Measurements from ENCODE around the gene SPAAR.
"Not testable (repeated sequence)": the region's sequence is repeated elsewhere in the genome, so short reads cannot be mapped to it uniquely, and the experiment has no call there.

The SPAAR gene

DNA sequence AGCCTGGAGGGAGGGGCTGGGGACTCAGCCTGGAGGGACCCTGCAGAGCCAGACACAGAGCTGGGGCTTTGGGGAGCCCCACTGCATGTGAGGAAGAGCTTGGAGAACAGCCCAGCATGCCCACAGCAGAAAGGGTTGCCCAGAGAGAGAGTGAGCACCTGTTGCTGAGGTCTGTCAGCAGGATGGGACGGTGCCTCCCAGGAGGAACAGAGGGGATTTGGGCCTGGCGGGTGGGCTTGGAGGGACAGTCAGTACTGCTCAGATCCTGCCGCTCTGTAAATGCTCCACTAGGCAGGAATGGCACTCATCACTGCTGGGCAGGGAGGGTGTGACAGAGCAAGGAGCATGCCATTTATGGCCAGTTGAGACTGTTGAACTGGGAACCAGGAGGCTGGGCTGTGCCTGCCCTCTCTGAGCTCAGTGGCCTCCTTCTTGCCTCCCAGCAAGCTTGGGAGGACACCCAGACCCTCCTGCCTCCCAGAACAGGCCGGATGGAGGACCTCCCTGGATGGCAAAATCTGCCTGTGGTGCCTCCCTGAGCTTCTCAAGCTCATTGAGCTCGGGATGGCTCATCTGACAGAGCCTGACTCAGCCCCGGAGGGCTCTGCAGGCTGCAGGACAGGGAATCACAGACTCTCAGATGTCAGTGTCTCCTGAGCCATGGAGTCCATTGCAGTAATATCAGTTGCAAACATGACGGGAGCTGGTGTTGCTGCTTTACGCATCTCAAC, 4.1 kb upstream of the SPAAR start:
- no peak for DNase-seq

DNA sequence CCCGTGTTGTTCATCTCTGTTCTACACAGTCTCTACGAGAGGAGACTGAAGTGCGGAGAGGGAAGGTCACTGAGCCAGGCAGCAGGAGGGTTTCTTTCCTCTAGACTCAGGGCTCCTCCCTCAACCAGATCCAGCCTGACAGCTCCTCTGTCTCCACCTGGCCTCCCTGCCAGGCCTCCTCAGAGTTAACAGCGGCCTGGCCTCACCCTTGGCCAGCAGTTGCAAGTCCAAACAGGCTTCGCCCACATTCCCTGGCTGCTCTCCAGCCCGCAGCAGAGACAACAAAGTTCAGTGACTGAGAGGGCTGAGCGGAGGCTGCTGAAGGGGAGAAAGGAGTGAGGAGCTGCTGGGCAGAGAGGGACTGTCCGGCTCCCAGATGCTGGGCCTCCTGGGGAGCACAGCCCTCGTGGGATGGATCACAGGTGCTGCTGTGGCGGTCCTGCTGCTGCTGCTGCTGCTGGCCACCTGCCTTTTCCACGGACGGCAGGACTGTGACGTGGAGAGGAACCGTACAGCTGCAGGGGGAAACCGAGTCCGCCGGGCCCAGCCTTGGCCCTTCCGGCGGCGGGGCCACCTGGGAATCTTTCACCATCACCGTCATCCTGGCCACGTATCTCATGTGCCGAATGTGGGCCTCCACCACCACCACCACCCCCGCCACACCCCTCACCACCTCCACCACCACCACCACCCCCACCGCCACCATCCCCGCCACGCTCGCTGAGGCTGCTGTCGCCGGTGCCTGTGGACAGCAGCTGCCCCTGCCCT, 3.2 kb upstream of the SPAAR start, which contains the start of gene HRCT1:
HRCT1 (plus strand) TSS at position 291 of the 768 bp plus-strand sequence; CDS start at position 377, 86 bp downstream.
- DNase-seq = no peak

DNA sequence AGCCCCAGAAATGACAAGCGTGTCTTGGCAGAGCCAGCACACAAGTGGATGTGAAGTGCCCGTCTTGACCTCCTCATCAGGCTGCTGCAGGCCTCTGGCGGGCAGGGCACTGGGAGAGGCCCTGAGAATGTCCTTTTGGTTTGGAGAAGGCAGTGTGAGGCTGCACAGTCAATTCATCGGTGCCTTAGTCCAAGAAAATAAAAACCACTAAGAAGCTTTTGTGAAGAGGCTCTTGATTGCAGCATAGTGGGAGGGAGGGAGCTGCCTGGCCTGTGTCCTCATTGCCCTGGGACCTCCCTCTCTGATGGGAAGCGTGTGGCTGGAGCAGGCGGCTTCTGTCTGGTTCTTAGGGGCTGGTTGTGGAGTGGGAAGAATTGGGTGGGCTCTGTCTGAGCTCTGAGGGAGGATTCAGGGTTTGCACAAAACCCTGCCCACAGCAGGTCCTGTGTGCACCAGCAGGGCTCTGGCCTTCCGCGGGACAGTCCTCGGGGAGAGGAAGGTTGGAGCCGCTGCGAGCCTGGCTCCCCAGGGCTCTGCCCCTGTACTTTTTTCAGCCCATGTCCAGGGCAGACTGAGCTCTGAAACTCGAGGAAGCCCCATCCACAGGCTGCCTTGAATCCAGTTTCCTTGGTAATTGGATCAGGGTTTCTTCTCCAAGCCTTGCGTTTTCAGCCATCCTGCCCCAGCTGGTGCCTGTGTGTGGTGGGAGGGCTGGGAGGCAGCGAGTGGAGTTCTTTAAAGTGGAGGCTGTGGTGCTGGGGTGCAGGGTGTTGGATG, 2.2 kb upstream of the SPAAR start:
- no peak for DNase-seq

DNA sequence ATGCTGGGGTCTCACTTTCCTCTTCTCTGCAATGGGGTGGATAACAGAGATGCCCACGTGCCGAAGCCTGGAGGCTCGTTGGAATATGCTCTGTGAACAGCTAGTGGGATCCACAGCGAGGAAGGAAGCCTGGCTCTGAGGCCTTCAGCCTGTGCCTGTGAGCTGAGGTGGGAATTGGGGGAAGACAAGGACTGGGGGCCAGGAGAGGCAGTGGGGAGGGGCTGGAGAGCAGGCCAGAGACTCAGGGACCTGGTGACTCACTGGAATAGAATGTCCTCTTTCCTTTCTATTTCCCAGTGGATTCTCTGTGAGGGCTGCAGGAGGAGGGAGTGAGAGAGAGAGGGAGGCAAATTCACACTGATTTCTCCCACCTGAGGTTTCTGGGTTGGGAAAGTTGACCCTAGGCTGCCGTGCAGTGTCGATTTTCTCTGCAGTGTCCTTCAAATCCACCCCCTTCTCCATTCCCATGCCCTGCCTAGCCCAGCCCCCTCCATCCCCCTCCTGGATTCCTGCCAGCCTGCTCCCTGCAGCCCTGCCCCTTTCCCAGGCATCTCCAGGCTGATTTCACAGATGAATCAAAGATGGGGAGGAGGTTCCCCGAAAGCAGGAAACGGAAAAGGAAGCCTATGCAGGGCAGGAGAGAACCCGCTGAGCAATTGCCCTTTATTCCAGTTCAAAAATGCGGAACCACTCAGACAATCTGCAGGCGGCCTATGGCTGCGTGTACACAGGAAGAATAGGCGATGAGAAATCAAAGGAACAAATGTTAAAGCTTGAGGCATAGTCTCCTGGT, 1.4 kb upstream of the SPAAR start:
- DNase-seq = peak in 1 of 2 donors; percentile 11

DNA sequence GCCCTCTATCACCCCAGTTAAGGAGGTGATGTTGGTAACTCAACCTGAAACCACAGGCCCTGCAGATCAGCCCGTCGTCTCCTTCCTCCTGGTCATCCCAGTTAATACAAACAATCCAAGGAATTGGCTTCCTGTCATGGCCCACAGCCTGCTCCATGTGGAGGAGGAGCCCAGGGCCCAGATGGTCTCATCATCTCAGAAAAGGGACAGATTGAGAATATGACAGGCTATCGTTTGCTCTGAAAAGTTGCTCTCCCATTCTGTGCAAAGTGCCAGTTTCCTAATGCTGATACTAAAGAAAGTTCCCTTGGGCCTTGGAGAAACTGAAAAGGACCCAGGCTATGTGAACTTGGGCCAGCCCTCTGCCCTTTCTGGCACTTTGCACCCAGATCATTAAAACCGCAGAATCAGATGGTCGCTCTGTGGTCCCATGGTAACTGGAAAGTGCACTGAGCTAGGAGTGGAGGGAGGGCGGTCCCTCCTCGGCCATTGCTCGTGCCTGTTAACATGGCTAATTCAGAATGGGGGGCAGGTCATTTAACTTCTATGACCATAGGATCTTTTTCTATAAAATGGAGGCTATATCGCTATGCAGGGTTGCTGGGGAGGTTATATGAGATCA, 675 bp upstream of the SPAAR start:
- no peak for DNase-seq

DNA sequence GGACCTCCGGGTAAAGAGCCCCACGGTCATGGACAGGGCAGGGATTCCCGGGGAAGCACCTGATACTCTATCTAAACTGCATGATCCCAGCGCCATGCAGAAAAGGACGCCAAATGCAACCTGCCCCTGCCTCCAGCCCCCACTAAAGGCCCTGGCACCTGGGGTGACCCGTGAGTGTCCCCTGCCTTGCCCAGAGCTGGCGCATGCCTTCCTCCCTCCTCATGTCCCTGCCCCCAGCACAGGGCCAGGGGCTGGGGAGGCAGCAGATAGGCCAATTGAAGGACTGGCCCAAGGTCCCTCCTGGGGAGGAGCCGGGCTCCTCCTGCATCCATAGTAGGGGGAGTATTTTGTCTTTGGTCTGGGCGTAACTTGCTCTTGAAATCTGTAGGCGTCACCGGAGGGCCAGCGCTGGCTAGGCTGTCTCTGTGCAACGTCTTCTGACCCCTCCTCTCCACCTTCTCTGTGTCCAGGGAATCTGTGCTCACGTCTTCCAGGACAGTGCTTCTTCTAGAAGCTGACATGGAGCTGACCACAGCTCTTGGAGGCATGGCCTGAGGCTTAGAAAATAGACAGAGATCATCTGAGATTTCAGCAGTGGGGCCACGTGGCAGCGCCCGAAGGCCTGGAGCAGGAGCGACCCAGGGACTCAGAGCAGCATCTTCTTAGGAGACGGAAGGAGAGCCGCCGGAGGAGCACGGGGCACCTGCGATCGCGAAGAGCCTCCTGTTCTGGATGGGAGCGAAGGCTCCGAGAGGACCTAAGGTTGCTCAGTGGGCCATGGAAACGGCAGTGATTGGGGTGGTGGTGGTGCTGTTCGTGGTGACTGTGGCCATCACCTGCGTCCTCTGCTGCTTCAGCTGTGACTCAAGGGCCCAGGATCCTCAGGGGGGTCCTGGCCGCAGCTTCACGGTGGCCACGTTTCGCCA, 660 bp downstream of the SPAAR start:
- no peak for DNase-seq

DNA sequence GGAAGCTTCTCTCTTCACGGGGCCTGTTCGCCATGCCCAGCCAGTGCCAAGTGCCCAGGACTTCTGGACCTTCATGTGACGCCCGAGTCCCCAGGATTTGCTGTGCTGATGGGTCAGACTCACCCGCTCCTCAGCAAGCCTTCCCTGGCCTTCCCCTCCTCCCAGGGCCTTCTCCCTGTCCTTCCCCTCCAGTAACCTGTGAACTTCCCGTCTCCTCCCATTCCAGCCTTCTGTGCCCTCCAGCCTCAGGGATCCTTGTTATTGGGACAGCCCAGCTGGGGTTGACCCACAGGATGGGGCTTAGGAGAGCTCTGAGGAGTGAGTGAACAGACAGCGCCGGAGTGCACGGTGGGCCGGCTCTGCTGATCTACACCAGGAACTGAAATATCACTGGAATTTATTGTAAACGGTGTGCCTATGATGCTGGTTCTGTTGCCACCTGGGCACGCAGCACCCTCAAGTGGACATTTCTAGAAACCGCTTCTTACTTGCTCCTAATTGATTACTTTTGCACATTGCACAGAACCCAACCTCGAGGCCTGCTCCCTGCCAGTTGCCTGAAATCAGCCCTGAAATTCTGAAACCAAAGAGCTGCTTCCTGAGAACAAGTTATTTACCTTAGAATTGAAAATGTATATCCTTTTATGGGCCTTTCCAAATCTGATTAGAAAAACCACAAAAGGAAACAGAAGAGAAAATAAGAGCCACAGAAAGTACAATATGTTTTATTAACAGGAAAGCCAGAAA, 1.5 kb downstream of the SPAAR start:
- peak; percentile 37 to 50 for DNase-seq

DNA sequence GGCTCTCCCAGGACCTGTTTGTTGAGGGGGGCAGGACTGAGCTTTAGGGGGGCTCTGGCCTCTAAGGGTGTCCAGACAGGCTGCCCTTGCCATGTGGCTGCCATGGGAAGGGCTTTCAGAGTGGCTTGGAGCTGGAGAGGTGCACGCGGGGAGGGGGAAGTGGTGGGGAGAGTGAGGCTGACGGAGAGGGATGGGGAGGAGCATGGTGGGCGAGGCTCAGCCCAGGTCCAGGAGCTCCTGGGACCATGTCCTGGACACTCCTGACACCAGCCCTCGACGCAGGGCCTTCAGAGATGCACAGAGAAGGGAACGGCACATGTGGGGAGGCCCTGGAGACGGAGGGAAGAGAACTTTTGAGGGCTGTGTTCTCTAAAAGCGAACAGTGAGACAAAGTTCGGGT, 2.4 kb downstream of the SPAAR start:
- no peak for DNase-seq

DNA sequence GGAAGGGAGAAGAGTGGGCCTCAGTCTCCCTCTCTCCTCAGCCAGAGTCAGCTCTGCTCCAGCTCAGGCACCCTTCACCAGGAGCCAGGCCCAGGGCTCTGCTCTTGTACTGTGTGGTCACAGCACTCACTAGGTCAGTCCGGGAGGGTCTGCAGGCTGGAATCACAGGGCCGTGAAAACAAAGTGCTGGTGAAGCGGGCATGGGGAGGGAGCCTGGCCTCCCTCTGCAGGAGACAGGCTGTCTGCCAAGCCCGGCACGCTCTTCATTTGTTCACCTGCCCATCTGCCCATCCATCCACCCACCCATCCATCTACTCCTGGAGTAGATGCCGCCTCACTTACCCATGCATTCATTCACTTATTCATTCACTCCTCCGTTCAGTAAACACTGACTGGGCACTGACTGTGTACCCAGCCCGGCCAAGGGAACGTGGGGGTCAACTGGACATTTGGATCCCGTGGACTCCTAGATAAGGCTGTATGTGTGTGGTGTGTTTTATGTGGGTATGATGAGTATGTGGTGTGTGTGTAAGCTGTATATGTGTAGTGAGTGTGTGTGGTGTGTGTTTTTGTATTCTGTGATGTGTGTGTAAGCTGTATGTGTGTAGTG, 3.6 kb downstream of the SPAAR start:
- no peak for DNase-seq

DNA sequence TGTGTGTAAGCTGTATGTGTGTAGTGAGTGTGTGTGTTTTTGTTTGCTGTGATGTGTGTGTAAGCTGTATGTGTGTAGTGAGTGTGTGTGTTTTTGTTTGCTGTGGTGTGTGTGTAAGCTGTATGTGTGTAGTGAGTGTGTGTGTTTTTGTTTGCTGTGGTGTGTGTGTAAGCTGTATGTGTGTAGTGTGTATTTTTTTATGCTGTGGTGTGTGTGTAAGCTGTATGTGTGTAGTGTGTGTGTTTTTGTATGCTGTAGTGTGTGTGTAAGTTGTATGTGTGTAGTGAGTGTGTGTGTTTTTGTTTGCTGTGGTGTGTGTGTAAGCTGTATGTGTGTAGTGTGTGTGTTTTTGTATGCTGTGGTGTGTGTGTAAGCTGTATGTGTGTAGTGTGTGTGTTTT, 4.1 kb downstream of the SPAAR start:
- DNase-seq = not testable (repeated sequence)

DNA sequence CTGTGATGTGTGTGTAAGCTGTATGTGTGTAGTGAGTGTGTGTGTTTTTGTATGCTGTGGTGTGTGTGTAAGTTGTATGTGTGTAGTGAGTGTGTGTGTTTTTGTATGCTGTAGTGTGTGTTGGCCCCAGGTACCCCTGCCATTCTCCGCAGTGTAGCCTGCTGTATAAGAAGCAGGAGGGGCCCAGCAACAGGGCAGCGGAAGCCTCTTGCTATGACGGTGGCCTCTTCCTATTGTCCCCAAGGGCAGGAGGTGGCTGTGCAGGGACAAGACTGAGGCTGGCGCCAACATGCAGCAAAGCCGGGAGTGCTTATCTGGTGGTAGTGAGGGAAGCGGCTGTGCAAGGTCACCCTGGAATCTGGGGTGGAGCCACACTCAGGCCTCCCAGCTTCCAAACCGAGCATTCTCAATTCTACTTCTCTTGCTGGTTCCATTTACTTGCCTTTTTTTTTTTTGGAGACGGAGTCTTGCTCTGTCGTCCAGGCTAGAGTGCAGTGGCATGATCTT, 5.1 kb downstream of the SPAAR start:
- DNase-seq = no peak

DNA sequence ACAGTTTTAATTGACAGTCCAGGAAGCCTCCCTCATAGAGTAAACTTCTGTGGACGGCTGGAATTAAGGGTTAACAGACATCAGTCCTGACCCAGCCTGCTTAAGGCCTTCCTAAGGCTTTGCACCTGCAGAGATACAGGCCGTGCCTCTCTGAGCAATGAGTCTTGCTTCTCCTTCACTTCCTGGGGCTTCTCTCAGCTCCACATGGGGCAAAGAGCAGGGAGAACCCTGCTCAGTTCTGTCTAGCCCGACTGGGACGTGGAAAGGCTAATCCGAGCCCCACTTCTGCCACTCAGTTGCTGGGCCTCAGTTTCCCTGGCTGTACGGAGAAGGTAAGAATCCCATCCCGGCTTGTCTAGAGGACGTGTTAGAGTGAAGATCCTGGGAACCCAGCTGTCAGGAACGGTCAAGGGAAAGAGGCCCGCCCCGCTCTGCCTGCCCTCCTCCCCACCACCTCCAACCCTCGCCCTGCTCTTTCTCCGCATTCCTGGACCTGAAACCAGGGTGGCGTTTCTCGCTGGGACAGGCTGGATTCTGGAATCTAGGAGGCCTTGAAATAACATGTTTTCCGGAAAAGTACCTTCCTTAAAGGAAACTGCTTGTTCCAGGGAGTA, 6.5 kb downstream of the SPAAR start:
- DNase-seq = no peak

DNA sequence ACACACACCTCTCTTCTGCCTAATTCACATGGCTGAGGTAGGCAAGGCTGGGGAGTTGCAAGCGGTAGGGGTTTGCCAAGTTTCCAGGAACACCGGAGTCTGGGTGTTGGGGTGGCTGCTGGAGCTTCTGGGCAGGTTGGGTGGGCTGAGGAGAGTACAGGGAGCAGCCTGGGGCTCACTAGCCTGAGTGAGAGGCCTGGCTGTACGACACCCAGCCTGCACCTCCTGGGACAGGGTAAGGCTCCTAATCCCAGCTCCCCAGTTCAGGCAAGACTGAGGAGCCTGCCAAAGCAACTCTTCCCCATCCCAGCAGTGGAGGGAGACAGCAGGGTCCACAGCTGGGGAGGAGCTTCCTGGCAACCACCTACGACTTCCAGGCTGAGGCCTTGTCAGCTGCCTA, 8.0 kb downstream of the SPAAR start:
- DNase-seq = no peak

DNA sequence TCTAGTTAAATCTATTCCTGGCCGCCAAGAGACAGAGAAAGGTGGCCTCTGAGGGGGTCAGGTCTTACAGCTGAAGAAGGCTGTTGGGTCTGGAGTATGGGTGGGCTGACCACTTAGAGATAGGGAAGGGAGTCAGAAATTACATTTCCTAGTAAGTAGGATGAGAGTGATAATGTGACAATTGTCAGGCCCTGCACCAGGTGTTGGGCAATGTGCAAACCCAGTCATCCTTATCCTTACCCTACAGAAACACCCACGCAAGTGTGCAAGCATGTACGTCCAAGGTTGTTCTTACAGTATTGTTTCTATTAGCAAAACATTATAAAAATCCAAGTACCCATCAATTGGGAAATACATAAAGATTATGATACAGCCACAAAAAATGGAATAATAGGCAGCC, 9.5 kb downstream of the SPAAR start:
- DNase-seq = no peak

DNA sequence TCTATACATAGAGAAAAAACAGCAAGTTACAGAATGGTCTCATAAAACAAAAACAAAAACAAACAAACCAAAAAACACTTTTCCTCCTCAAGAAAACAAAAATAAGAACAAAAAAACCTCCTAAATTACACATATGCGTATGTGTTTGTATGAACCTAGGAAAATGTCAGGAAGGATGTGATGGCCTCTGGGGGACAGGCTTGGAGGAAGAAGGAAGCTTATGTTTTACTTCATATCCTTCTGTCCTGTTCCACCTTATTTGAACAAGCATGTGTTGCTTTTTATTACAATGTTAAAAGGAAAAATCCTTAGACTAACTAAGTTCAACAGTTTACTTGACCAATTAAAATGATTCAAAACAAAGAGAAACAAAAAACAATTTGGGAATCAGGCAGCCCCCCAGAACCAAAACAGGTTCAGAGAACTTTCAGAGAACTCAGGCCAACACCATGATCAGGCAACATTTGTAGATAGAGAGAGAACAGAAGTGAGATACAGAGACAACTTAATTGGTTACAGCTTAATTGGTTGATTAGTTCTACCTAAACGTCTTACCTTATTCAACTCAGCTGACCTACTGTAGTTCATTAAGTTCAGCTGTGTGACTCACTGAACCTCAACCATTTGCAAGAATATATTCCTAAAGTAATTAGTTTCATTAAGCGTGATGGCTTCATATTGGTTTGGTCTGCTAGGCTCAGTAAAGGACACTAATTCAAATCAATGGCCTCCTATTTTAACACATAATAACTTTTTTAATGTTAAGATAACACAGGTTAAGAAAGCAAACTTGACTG, 10.1 kb downstream of the SPAAR start:
- DNase-seq = no peak

DNA sequence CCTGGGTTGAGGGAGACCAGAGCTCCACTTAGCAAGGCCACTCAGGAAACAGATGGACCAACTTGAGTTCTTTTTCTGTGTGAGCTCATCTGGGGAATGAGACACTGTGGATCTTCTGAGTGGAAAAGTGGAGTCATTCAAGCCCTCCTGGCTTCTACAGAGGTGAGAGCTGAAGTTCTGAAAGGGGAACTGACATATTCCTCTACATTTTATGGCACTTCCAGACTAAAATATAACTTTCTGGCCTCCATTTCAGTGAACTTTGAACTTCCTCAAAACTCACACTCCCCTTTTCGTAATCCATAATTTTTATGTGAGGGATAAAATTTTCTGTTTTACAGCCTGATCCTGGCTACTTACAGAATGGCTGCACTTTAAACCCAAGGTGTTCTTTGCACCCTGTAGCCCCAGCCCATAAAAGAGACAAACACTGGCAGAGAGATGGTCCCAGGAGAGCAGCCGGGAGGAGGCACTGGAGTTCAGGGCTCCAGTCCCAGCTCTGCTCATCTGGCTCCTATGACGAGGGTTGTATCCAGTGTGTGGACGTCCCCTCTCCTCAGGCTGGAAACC, 10.8 kb downstream of the SPAAR start:
- no peak for DNase-seq

DNA sequence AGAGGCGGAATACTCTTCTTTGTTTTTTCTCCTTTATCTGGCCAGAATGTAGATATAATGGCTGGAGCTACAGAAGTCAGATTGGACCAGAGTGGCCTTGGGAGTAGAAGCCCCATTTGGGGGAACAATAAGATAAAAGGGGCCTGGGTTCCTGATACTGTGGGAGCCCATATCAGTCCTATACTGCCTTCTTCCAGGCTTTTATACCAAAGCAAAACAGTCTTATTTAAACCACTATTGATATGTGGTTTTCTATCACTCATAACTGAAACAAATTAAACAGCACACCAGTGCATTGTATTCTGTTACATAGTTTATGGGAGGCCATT, 14.3 kb downstream of the SPAAR start:
- DNase-seq = no peak

Measured in activated CD4-positive, alpha-beta T cell treated with anti-CD3 and anti-CD28 coated beads for 4 hours (primary cell).